Retinal pigment epithelial cell (primary cell): Measurements from ENCODE around the gene PDE3A.
A peak's percentile ranks its signal among the peaks of the same experiment; 100 is the strongest.
"Not testable (repeated sequence)": the region's sequence is repeated elsewhere in the genome, so short reads cannot be mapped to it uniquely, and the experiment has no call there.

Experiments
- DNase-seq: peaks from one replicate; pipeline ENCODE4 v3.0.0-alpha.2; 2010; ENCODE audit warnings: low read depth
- H3K4me3 ChIP-seq: 2 replicates; pipeline ENCODE4 v1.5.1; 2011; ENCODE audit warnings: mild to moderate bottlenecking, low read length, control low read depth, moderate library complexity
- CTCF ChIP-seq: conservative IDR thresholded peaks from 2 replicates; pipeline ENCODE4 v1.5.1; 2011; ENCODE audit warnings: low read depth, low read length, control low read depth, inconsistent platforms

The PDE3A gene

GRCh38 chr12:20601668-20602280, 233.4 kb downstream of the PDE3A start:
- no peak for DNase-seq
- peak; percentile 52 for TF ChIP-seq CTCF
- no peak overlapping the region for H3K4me3 ChIP-seq

- no peak overlapping the region for H3K4me3 ChIP-seq
- DNase-seq: no peak
- TF ChIP-seq CTCF: no peak
Measured at GRCh38 chr12:20602641-20603391, 234.5 kb downstream of the PDE3A start.

- no peak for TF ChIP-seq CTCF
- DNase-seq: no peak
- H3K4me3 ChIP-seq: no peak overlapping the region
Measured at GRCh38 chr12:20604408-20605067, 236.2 kb downstream of the PDE3A start.

- not testable (repeated sequence) for H3K4me3 ChIP-seq, DNase-seq
Measured at GRCh38 chr12:20615020-20615419, 246.7 kb downstream of the PDE3A start.

GRCh38 chr12:20616093-20616492, 247.8 kb downstream of the PDE3A start:
- H3K4me3 ChIP-seq: no peak overlapping the region
- TF ChIP-seq CTCF: no peak
- no peak for DNase-seq

GRCh38 chr12:20620261-20620660, 251.9 kb downstream of the PDE3A start:
- no peak for DNase-seq
- H3K4me3 ChIP-seq: no peak overlapping the region
- no peak for TF ChIP-seq CTCF

- DNase-seq: no peak
- TF ChIP-seq CTCF: peak; percentile 64
- H3K4me3 ChIP-seq: no peak overlapping the region
Measured at GRCh38 chr12:20624718-20625117, 256.4 kb downstream of the PDE3A start.
